Iris pigment epithelial cell (primary cell): Measurements from ENCODE around the gene RBBP8.

Source experiments
- DNase-seq: peaks from one replicate; pipeline ENCODE4 v3.0.0-alpha.2; 2011; ENCODE audit warnings: low read depth

RBBP8 gene

GRCh38 chr18:23062011-23062410 lies 128.9 kb downstream of the RBBP8 start:
- DNase-seq = no peak

- no peak for DNase-seq
These were observed 130.4 kb downstream of the RBBP8 start for GRCh38 chr18:23063502-23063901.

- DNase-seq = no peak
These were observed 132.2 kb downstream of the RBBP8 start for GRCh38 chr18:23065234-23065806.

- DNase-seq = no peak
These were observed 132.9 kb downstream of the RBBP8 start for GRCh38 chr18:23066060-23066459.

- no peak for DNase-seq
These were observed 133.4 kb downstream of the RBBP8 start for GRCh38 chr18:23066504-23067039.

- peak; percentile 45 for DNase-seq
These were observed 134.1 kb downstream of the RBBP8 start for GRCh38 chr18:23067236-23067635.

- DNase-seq = no peak
These were observed 134.9 kb downstream of the RBBP8 start for GRCh38 chr18:23068011-23068410.

GRCh38 chr18:23068570-23069310 lies 135.6 kb downstream of the RBBP8 start:
- DNase-seq = no peak

- no peak for DNase-seq
These were observed 136.4 kb downstream of the RBBP8 start for GRCh38 chr18:23069481-23069880.

GRCh38 chr18:23069898-23070297 lies 136.8 kb downstream of the RBBP8 start:
- no peak for DNase-seq

GRCh38 chr18:23071285-23071684 lies 138.2 kb downstream of the RBBP8 start:
- DNase-seq = peak; percentile 40

GRCh38 chr18:23072079-23072478 lies 139.0 kb downstream of the RBBP8 start:
- DNase-seq = no peak

GRCh38 chr18:23073996-23074606 lies 141.0 kb downstream of the RBBP8 start:
- DNase-seq = no peak
